ENCODE measurements around the gene MEGF6.
"Not testable (repeated sequence)": the region's sequence is repeated elsewhere in the genome, so short reads cannot be mapped to it uniquely, and the experiment has no call there.

MEGF6 gene

DNA sequence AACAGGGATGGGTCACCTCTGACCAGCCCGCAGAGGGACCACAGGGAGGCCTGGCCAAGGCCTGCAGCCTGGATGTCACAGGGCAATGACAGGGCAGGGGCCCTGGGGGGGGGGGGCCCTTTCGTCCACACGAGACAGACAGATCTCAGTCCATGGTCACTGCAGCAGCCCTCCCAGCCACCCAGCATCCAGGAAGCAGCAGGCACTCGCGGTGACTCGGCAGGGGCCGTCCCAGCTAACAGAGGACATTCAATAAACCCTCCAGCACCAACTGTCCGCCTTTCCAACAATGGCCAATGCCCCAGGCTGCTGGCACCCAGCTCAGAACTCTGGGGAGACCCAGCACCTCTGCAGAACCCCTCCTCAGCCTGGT is 32.9 kb downstream of the MEGF6 start:
- no peaks in the 10 kb centered on the region for H3K36me3 ChIP-seq
- no peak overlapping the region for H3K4me3 ChIP-seq (ENCODE audit: low read depth, low read length)
- H3K27ac ChIP-seq: no peak overlapping the region
- H3K9me3 ChIP-seq (ENCODE audit: severe bottlenecking): no peaks in the 10 kb centered on the region
- TF ChIP-seq, protein P1, sequence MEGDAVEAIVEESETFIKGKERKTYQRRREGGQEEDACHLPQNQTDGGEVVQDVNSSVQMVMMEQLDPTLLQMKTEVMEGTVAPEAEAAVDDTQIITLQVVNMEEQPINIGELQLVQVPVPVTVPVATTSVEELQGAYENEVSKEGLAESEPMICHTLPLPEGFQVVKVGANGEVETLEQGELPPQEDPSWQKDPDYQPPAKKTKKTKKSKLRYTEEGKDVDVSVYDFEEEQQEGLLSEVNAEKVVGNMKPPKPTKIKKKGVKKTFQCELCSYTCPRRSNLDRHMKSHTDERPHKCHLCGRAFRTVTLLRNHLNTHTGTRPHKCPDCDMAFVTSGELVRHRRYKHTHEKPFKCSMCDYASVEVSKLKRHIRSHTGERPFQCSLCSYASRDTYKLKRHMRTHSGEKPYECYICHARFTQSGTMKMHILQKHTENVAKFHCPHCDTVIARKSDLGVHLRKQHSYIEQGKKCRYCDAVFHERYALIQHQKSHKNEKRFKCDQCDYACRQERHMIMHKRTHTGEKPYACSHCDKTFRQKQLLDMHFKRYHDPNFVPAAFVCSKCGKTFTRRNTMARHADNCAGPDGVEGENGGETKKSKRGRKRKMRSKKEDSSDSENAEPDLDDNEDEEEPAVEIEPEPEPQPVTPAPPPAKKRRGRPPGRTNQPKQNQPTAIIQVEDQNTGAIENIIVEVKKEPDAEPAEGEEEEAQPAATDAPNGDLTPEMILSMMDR (IDR thresholded peaks at IDR 0.05; ENCODE audit: low read depth, low read length): no peak
- no peaks in the 10 kb centered on the region for H3K27me3 ChIP-seq (ENCODE audit: insufficient read depth, low read depth, severe bottlenecking)
- DNase-seq: no peak

DNA sequence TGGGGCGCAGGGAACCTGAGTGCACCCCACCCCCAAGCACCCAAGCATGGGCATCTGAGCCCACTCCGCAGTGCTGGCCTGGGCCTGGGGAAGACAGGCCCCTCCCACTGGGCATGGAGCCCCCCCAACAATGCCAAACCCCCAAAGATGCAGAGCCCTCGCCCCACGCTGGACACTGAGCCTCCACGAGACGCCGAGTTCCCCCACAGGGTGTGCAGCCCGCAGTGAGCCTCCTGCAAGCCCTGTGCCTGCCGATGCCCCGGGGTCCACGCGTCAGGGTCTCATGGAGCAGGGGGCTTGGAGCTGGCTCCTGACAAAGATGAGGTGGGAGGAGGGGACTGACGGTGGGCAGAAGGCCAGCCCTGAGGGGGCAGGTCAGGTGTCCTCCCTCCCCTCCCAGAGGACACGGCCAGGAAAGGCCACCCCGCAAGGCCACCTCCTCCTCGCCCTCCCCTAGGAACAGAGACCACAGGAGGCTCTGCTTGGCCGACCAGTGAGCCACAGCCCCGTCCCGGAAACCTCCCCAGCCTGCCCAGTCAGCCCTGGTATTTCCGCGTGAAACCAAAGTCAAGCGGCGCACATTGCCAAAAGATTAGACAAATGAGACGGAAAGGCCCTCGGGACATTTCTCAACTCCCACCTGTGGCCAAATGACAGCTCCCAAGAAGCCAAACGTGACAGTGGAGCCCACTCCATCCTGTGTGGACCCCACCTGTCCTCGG is 33.4 kb downstream of the MEGF6 start:
- no peak overlapping the region for H3K4me3 ChIP-seq (ENCODE audit: low read depth, low read length)
- TF ChIP-seq, protein P1 (IDR thresholded peaks at IDR 0.05; ENCODE audit: low read depth, low read length): no peak
- DNase-seq: no peak
- H3K27ac ChIP-seq: no peak overlapping the region
- no peaks in the 10 kb centered on the region for H3K27me3 ChIP-seq (ENCODE audit: insufficient read depth, low read depth, severe bottlenecking)
- H3K9me3 ChIP-seq (ENCODE audit: severe bottlenecking): no peaks in the 10 kb centered on the region
- H3K36me3 ChIP-seq: no peaks in the 10 kb centered on the region

DNA sequence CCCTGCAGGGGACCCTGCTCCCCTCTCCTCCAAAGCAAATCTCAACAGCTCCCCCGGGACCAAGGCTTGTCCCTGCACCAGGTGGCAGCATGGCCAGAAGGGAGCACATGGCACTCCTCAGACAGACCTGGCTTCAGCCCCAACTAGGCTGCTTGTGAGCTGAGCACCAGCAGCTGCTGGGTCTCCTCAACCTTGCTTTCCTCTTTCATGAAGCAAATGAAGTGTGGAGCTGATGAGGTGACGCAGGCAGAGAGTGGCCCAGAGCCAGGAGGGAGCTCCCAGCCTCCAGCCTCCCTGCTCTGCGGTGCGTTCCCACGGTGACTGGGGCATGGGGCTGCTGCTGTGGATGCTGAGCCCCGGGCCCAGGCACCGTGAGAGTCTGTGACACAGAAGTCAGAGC is 34.0 kb downstream of the MEGF6 start:
- Histone ChIP-seq H3K27me3 (ENCODE audit: insufficient read depth, low read depth, severe bottlenecking) (no peaks in the 10 kb centered on the region), H3K27ac (no peak overlapping the region), H3K9me3 (ENCODE audit: severe bottlenecking) (no peaks in the 10 kb centered on the region), H3K4me3 (ENCODE audit: low read depth, low read length) (no peak overlapping the region), H3K36me3 (no peaks in the 10 kb centered on the region)
- no peak for DNase-seq
- TF ChIP-seq, protein P1 (IDR thresholded peaks at IDR 0.05; ENCODE audit: low read depth, low read length): no peak

DNA sequence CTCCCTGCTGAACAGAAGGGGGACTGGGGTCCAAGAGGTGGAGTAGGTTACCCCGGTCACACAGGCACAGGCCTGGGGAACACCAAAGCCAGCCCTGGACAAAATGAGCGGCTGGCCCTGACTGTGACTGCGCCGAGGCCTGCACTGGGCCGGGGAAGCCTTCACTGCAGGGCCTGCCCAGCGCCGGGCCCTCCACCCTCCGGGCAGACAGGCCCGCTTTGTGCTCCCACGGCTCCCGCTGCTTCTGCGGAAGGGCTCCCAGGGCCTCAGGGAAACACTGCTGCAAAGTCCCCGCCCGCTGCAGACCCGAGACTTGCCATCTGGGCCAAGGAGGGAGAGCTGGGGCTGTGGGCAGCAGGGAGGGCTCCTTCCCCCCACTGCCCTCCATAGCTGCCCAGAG is 35.3 kb downstream of the MEGF6 start:
- TF ChIP-seq, protein P1 (IDR thresholded peaks at IDR 0.05; ENCODE audit: low read depth, low read length): no peak
- Histone ChIP-seq H3K9me3 (ENCODE audit: severe bottlenecking) (no peaks in the 10 kb centered on the region), H3K27ac (no peak overlapping the region), H3K27me3 (ENCODE audit: insufficient read depth, low read depth, severe bottlenecking) (no peaks in the 10 kb centered on the region), H3K36me3 (no peaks in the 10 kb centered on the region), H3K4me3 (ENCODE audit: low read depth, low read length) (no peak overlapping the region)
- no peak for DNase-seq

DNA sequence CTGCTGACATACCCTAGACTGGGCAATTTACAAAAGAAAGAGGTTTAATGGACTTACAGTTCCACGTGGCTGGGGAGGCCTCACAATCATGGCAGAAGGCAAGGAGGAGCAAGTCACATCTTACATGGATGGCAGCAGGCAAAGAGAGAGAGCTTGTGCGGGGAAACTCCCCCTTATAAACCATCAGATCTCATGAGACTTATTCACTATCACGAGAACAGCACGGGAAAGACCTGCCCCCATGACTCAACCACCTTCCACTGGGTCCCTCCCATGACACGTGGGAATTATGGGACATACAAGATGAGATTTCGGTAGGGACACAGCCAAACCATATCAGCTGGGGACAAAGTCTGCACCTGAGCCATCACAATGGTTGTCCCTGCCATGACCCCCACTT is 35.8 kb downstream of the MEGF6 start:
- H3K27me3 ChIP-seq (ENCODE audit: insufficient read depth, low read depth, severe bottlenecking); H3K27ac ChIP-seq; H3K36me3 ChIP-seq; H3K9me3 ChIP-seq (ENCODE audit: severe bottlenecking); DNase-seq; H3K4me3 ChIP-seq (ENCODE audit: low read depth, low read length): not testable (repeated sequence)

DNA sequence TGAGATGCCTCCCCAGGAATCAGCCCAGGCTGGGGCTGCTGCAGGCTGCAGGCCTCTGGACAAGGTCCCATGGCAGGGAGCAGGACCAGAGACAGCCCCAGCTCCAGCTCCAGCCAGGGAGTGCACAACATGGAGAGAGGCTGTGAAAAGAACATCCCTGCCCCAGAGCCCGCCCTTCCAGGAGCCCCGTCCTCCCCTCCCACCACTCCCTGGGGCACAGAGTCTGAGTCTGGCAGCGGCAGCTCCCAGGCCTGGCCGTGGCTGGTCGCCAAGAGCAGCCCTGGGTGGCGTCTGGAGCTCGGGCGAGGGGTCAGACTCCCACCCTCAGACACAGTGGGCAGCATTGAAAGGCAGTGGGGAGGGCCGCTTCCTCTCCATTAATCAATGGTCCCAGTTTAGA is 37.8 kb downstream of the MEGF6 start:
- no peak for DNase-seq
- Histone ChIP-seq H3K4me3 (ENCODE audit: low read depth, low read length) (no peak overlapping the region), H3K27ac (no peak overlapping the region), H3K36me3 (no peaks in the 10 kb centered on the region), H3K9me3 (ENCODE audit: severe bottlenecking) (no peaks in the 10 kb centered on the region), H3K27me3 (ENCODE audit: insufficient read depth, low read depth, severe bottlenecking) (no peaks in the 10 kb centered on the region)
- TF ChIP-seq, protein P1 (IDR thresholded peaks at IDR 0.05; ENCODE audit: low read depth, low read length): no peak

GRCh38 chr1:3572638-3573037 is 38.7 kb downstream of the MEGF6 start:
- not testable (repeated sequence) for H3K27ac ChIP-seq; H3K4me3 ChIP-seq (ENCODE audit: low read depth, low read length); H3K36me3 ChIP-seq; DNase-seq; H3K9me3 ChIP-seq (ENCODE audit: severe bottlenecking); H3K27me3 ChIP-seq (ENCODE audit: insufficient read depth, low read depth, severe bottlenecking)

Measured in WERI-Rb-1 (cell line).